ENCODE results near the gene FAR1. TPM values are rescaled to one million over a fixed set of nuclear protein-coding genes. Genes with fewer than 3 reads are reported as not detected.
A peak's percentile ranks its signal among the peaks of the same experiment; 100 is the strongest.

The FAR1 gene
- polyA plus RNA-seq, 1 of the 3 experiments (the other 2 are of a cell fraction): 29.0 TPM

- ChIA-PET POLR2A (no interaction called here), CTCF (interaction anchor here (1.4 kb wide), 1 partner anchor 19 kb away, joined by 4 read pairs; no protein-coding TSS in a partner anchor)
- H3K27ac ChIP-seq (ENCODE audit: low read depth in 2 of 2, low read length in 1 of 2): peak overlapping the region; percentile 28 to 64; a peak in 2 of 4 replicates
- no peaks in the 10 kb centered on the region for H3K9me3 ChIP-seq
- no peak overlapping the region for H3K4me2 ChIP-seq
- no peak overlapping the region for H3K9ac ChIP-seq
- H3K4me3 ChIP-seq (ENCODE audit: low read depth in 2 of 2, low read length in 1 of 2): no peak overlapping the region
- H3K4me1 ChIP-seq (ENCODE audit: control insufficient read depth in 1 of 2, insufficient read depth in 2 of 2, low read depth in 1 of 2, low read length in 1 of 2): peaks cover 0 to 8% of the 10 kb centered on the region in 2 experiments; a peak in 1 of 4 replicates
- H3K36me3 ChIP-seq (replicated peaks in 1 of 2; ENCODE audit: control insufficient read depth in 1 of 2, insufficient read depth in 2 of 2, low read length in 1 of 2): peaks cover 46 to 54% of the 10 kb centered on the region in 2 experiments
- no peaks in the 10 kb centered on the region for H3K9me2 ChIP-seq
- no peaks in the 10 kb centered on the region for H3K79me2 ChIP-seq (ENCODE audit: insufficient read depth)
- H3K27me3 ChIP-seq (ENCODE audit: insufficient read depth): no peaks in the 10 kb centered on the region
- no peaks in the 10 kb centered on the region for H4K20me1 ChIP-seq (ENCODE audit: insufficient read depth)
- peaks cover 5% of the 10 kb centered on the region for H3F3A ChIP-seq (replicated peaks; ENCODE audit: insufficient read depth)
- H2AFZ ChIP-seq (ENCODE audit: low read depth): no peak overlapping the region
- no peak for TF ChIP-seq CTCF (IDR thresholded peaks at IDR 0.05)
- TF ChIP-seq FOXM1 (IDR thresholded peaks at IDR 0.05; ENCODE audit: low read depth): no peak
- no peak for TF ChIP-seq EZH2phosphoT487 (IDR thresholded peaks at IDR 0.05; ENCODE audit: borderline replicate concordance, low read depth)
- TF ChIP-seq REST (IDR thresholded peaks at IDR 0.05; ENCODE audit: low read depth, low read length): no peak
- TF ChIP-seq GATA2 (CRISPR knock-in tag; IDR thresholded peaks at IDR 0.05): no peak
- no peak for TF ChIP-seq ELF1 (IDR thresholded peaks at IDR 0.05)
- no peak for DNase-seq
Observed at GRCh38 chr11:13718394-13718793, 49.9 kb downstream of the FAR1 start.

GRCh38 chr11:13720940-13721339 is 52.5 kb downstream of the FAR1 start:
- Histone ChIP-seq H3K27me3 (ENCODE audit: insufficient read depth) (no peaks in the 10 kb centered on the region), H3K79me2 (ENCODE audit: insufficient read depth) (no peaks in the 10 kb centered on the region; the same call in 1 of the 2 replicates), H3K4me2 (no peak overlapping the region), H3K9me3 (no peaks in the 10 kb centered on the region), H3K36me3 (replicated peaks in 1 of 2; ENCODE audit: control insufficient read depth in 1 of 2, insufficient read depth in 2 of 2, low read length in 1 of 2) (peaks cover 34 to 42% of the 10 kb centered on the region in 2 experiments), H3K4me1 (ENCODE audit: control insufficient read depth in 1 of 2, insufficient read depth in 2 of 2, low read depth in 1 of 2, low read length in 1 of 2) (peaks cover 0 to 8% of the 10 kb centered on the region in 2 experiments; a peak in 1 of 4 replicates), H2AFZ (ENCODE audit: low read depth) (no peak overlapping the region), H3K4me3 (ENCODE audit: low read depth in 2 of 2, low read length in 1 of 2) (no peak overlapping the region), H3K9me2 (no peaks in the 10 kb centered on the region), H3F3A (replicated peaks; ENCODE audit: insufficient read depth) (peaks cover 5% of the 10 kb centered on the region), H4K20me1 (ENCODE audit: insufficient read depth) (no peaks in the 10 kb centered on the region), H3K27ac (ENCODE audit: low read depth in 2 of 2, low read length in 1 of 2) (no peak overlapping the region; a peak in 1 of 4 replicates), H3K9ac (no peak overlapping the region)
- ChIA-PET POLR2A (no interaction called here), CTCF (interaction anchor here (0.6 kb wide), 1 partner anchor 15 kb away, joined by 3 read pairs; no protein-coding TSS in a partner anchor)
- no peak for DNase-seq
- TF ChIP-seq NFIC (IDR thresholded peaks at IDR 0.05; ENCODE audit: borderline replicate concordance): no peak
- TF ChIP-seq YY1 (IDR thresholded peaks at IDR 0.05; ENCODE audit: low read depth): no peak
- TF ChIP-seq EZH2phosphoT487 (IDR thresholded peaks at IDR 0.05; ENCODE audit: borderline replicate concordance, low read depth): no peak
- TF ChIP-seq USF1 (IDR thresholded peaks at IDR 0.05; ENCODE audit: borderline replicate concordance, low read depth): no peak
- 0 out of 2 replicates have a peak, but pooled peaks have one; percentile 18 for TF ChIP-seq FOSL2 (IDR thresholded peaks at IDR 0.05; ENCODE audit: borderline replicate concordance, low read depth)
- TF ChIP-seq FOXM1 (IDR thresholded peaks at IDR 0.05; ENCODE audit: low read depth): no peak
- no peak for TF ChIP-seq SIN3A (IDR thresholded peaks at IDR 0.05; ENCODE audit: borderline replicate concordance, low read depth, low read length)
- TF ChIP-seq JUND (IDR thresholded peaks at IDR 0.05): 0 out of 2 replicates have a peak, but pooled peaks have one; percentile 10
- TF ChIP-seq CHD2 (IDR thresholded peaks at IDR 0.05; ENCODE audit: low read length, partially characterized antibody): no peak
- no peak for TF ChIP-seq NRF1 (IDR thresholded peaks at IDR 0.05; ENCODE audit: low read depth, low read length)
- TF ChIP-seq CTCF (IDR thresholded peaks at IDR 0.05): no peak
- no peak for TF ChIP-seq SMC3 (IDR thresholded peaks at IDR 0.05; ENCODE audit: low read depth, low read length)
- TF ChIP-seq PBX3 (IDR thresholded peaks at IDR 0.05): 0 out of 2 replicates have a peak, but pooled peaks have one; percentile 18
- WGBS (ENCODE audit: low lambda C conversion rate): 63% methylated on average over 1 of the region's 1 CpG

All from SK-N-SH (cell line).